IMR-90 (cell line): ENCODE results near the gene NUDCD2. TPM values are rescaled to one million over a fixed set of nuclear protein-coding genes. Genes with fewer than 3 reads are reported as not detected.

Source experiments
- ATAC-seq: fragments of 200-7000 bp; cut with Tn5 transposase; 2 replicates; pipeline ENCODE4 v1.9.1; 2020; ENCODE audit warnings: low read depth, mild to moderate bottlenecking, moderate library complexity
- Bru-seq: library from RNA; stranded (reverse); fragments of 400-500 nt; gene quantifications from one replicate; lab custom pipeline; 2021; lab: Mats Ljungman, UMichigan
- BruChase-seq, 2 experiments: library from RNA; stranded (reverse); fragments of 400-500 nt; gene quantifications; one replicate each; lab custom pipeline; 2021; lab: Mats Ljungman, UMichigan
- BruUV-seq: library from RNA; stranded (reverse); fragments of 400-500 nt; replicated peaks from 2 replicates; lab custom pipeline; 2021; lab: Mats Ljungman, UMichigan
- CTCF ChIA-PET: fragments of 300-600 bp; formaldehyde crosslinking; extraction: SDS; loops from one replicate; lab custom pipeline; 2021; ENCODE audit warnings: antibody characterized with exemption; lab: Yijun Ruan, JAX
- POLR2A ChIA-PET: fragments of 300-600 bp; sonication (Branson Sonifier 250); formaldehyde crosslinking; loops from one replicate; lab custom pipeline; 2022; ENCODE audit warnings: antibody characterized with exemption; ENCODE audit not compliant: unreplicated experiment; lab: Charles Lee
- DNase-seq: peaks from one replicate; pipeline ENCODE4 v3.0.0; 2013
- H2AFZ ChIP-seq: replicated peaks from 2 replicates; pipeline ENCODE3; 2013; ENCODE audit warnings: low read length, mild to moderate bottlenecking; ENCODE audit not compliant: poor library complexity
- H2AK5ac ChIP-seq: 2 replicates; pipeline ENCODE4 v1.6.1; 2013; ENCODE audit warnings: low read depth, low read length, inconsistent platforms
- H2AK9ac ChIP-seq: replicated peaks from 2 replicates; pipeline ENCODE3; 2013; ENCODE audit warnings: mild to moderate bottlenecking, low read depth, low read length, moderate library complexity; ENCODE audit not compliant: poor library complexity
- H2BK120ac ChIP-seq: 2 replicates; pipeline ENCODE4 v1.6.1; 2013; ENCODE audit warnings: low read depth, low read length, inconsistent platforms
- H2BK15ac ChIP-seq: 3 replicates; pipeline ENCODE4 v1.6.1; 2013; ENCODE audit warnings: low read depth, low read length, inconsistent platforms
- H2BK20ac ChIP-seq: 2 replicates; pipeline ENCODE4 v1.6.1; 2013; ENCODE audit warnings: low read depth, mild to moderate bottlenecking, inconsistent platforms, low read length, moderate library complexity
- H2BK5ac ChIP-seq: 2 replicates; pipeline ENCODE4 v1.6.1; 2013; ENCODE audit warnings: mild to moderate bottlenecking, low read depth, low read length, inconsistent platforms; ENCODE audit not compliant: poor library complexity, severe bottlenecking
- H3K14ac ChIP-seq: replicated peaks from 2 replicates; pipeline ENCODE4 v1.6.1; 2013; ENCODE audit warnings: low read depth, low read length, inconsistent platforms
- H3K18ac ChIP-seq: 2 replicates; pipeline ENCODE4 v1.6.1; 2013; ENCODE audit warnings: low read depth, low read length, control low read depth
- H3K23ac ChIP-seq: 2 replicates; pipeline ENCODE4 v1.6.1; 2013; ENCODE audit warnings: low read depth, low read length, inconsistent platforms
- H3K27ac ChIP-seq: 2 replicates; pipeline ENCODE4 v1.5.1; 2013; ENCODE audit warnings: mild to moderate bottlenecking, control low read depth, low read length; ENCODE audit not compliant: insufficient read depth
- H3K27me3 ChIP-seq: 2 replicates; pipeline ENCODE4 v1.6.1; 2013; ENCODE audit warnings: low read length; ENCODE audit not compliant: control insufficient read depth, insufficient read depth
- H3K36me3 ChIP-seq: 2 replicates; pipeline ENCODE4 v1.6.1; 2013; ENCODE audit warnings: low read length, mixed read lengths; ENCODE audit not compliant: control insufficient read depth, insufficient read depth
- H3K4ac ChIP-seq: 2 replicates; pipeline ENCODE4 v1.6.1; 2013; ENCODE audit warnings: low read depth, low read length, inconsistent platforms
- H3K4me1 ChIP-seq: 2 replicates; pipeline ENCODE4 v1.6.1; 2013; ENCODE audit warnings: low read length, mixed read lengths; ENCODE audit not compliant: control insufficient read depth, insufficient read depth
- H3K4me2 ChIP-seq: 2 replicates; pipeline ENCODE4 v1.6.1; 2013; ENCODE audit warnings: low read depth, mild to moderate bottlenecking, control low read depth, low read length, moderate library complexity
- H3K4me3 ChIP-seq: 2 replicates; pipeline ENCODE4 v1.5.1; 2013; ENCODE audit warnings: low read depth, mild to moderate bottlenecking, control low read depth, low read length, moderate library complexity; ENCODE audit not compliant: insufficient read depth
- H3K56ac ChIP-seq: 2 replicates; pipeline ENCODE4 v1.6.1; 2013; ENCODE audit warnings: low read length, inconsistent platforms; ENCODE audit not compliant: insufficient read depth; ENCODE audit errors: extremely low read depth
- H3K79me1 ChIP-seq, 2 experiments: 2 replicates each; pipeline ENCODE4 v1.6.1; 2013; ENCODE audit warnings: low read length in 2 of 2, inconsistent platforms in 1 of 2, low read depth in 1 of 2
- H3K9ac ChIP-seq: 2 replicates; pipeline ENCODE4 v1.6.1; 2013; ENCODE audit warnings: low read depth, low read length, control low read depth
- H3K9me1 ChIP-seq: 2 replicates; pipeline ENCODE4 v1.6.1; 2013; ENCODE audit warnings: low read length, inconsistent platforms; ENCODE audit not compliant: insufficient read depth
- H3K9me3 ChIP-seq: 2 replicates; pipeline ENCODE4 v1.6.1; 2013; ENCODE audit warnings: low read length; ENCODE audit not compliant: control insufficient read depth, insufficient read depth
- H4K20me1 ChIP-seq: 2 replicates; pipeline ENCODE4 v1.6.1; 2013; ENCODE audit warnings: low read length, inconsistent platforms; ENCODE audit not compliant: insufficient read depth
- H4K5ac ChIP-seq: 2 replicates; pipeline ENCODE4 v1.6.1; 2013; ENCODE audit warnings: mild to moderate bottlenecking, low read depth, low read length, control low read depth
- H4K8ac ChIP-seq, 2 experiments: 2 replicates each; pipeline ENCODE4 v1.6.1; 2013; ENCODE audit warnings: low read depth in 2 of 2, low read length in 2 of 2, control low read depth in 1 of 2, inconsistent platforms in 1 of 2
- H4K91ac ChIP-seq: 2 replicates; pipeline ENCODE4 v1.6.1; 2013; ENCODE audit warnings: low read depth, low read length, inconsistent platforms; ENCODE audit not compliant: insufficient read depth
- BHLHE40 ChIP-seq: fragments of 150-350 bp; IDR thresholded peaks from 2 replicates; pipeline ENCODE4 v1.6.1; 2016; ENCODE audit warnings: mild to moderate bottlenecking, low read depth, low read length
- CEBPB ChIP-seq: IDR thresholded peaks from 2 replicates; pipeline ENCODE4 v1.6.1; 2012; ENCODE audit warnings: low read depth, low read length, improper control_type of control experiment
- CHD1 ChIP-seq: IDR thresholded peaks from 2 replicates; pipeline ENCODE4 v1.6.1; 2012; ENCODE audit warnings: low read depth, low read length, improper control_type of control experiment
- CTCF ChIP-seq: conservative IDR thresholded peaks from 2 replicates; pipeline ENCODE4 v1.5.1; 2012; ENCODE audit warnings: mild to moderate bottlenecking, low read depth, low read length, improper control_type of control experiment
- MAFK ChIP-seq: IDR thresholded peaks from 2 replicates; pipeline ENCODE4 v1.6.1; 2012; ENCODE audit warnings: low read depth, low read length, improper control_type of control experiment
- MAZ ChIP-seq: IDR thresholded peaks from 2 replicates; pipeline ENCODE4 v1.6.1; 2012; ENCODE audit warnings: low read depth, mild to moderate bottlenecking, low read length, improper control_type of control experiment, moderate library complexity, borderline replicate concordance
- MXI1 ChIP-seq: IDR thresholded peaks from 2 replicates; pipeline ENCODE4 v1.6.1; 2012; ENCODE audit warnings: low read depth, mild to moderate bottlenecking, low read length, moderate library complexity, borderline replicate concordance
- NFE2L2 ChIP-seq: fragments of 150-350 bp; IDR thresholded peaks from 2 replicates; pipeline ENCODE4 v1.6.1; 2016; ENCODE audit warnings: low read depth, mild to moderate bottlenecking, low read length
- POLR2A ChIP-seq: IDR thresholded peaks from 2 replicates; pipeline ENCODE4 v1.6.1; 2012; ENCODE audit warnings: mild to moderate bottlenecking, low read depth, low read length
- RAD21 ChIP-seq: IDR thresholded peaks from 2 replicates; pipeline ENCODE4 v1.6.1; 2012; ENCODE audit warnings: low read length, improper control_type of control experiment
- RFX5 ChIP-seq: IDR thresholded peaks from 2 replicates; pipeline ENCODE4 v1.8.0; 2012; ENCODE audit warnings: low read depth, mild to moderate bottlenecking, low read length, moderate library complexity
- USF2 ChIP-seq: fragments of 150-350 bp; IDR thresholded peaks from 2 replicates; pipeline ENCODE4 v1.6.1; 2017; ENCODE audit warnings: mild to moderate bottlenecking, antibody characterized with exemption, low read length, low read depth
- WGBS, 2 experiments: methylation state at CpG; one replicate each; pipeline versions ENCODE4 v1.1.5 to v1.1.7; 2013; ENCODE audit warnings: missing lambda C conversion rate in 2 of 2; ENCODE audit not compliant: insufficient read length in 1 of 2; ENCODE audit errors: extremely low coverage in 2 of 2; 5-methylcytosine and 5-hydroxymethylcytosine counted together
- dilution Hi-C: fragments of 300-500 bp; cut with HindIII; formaldehyde crosslinking; loops from one replicate; pipeline ENCODE4 v1.14.3; 2018; ENCODE audit warnings: low sequenced_read_pairs; ENCODE audit not compliant: unreplicated experiment
- in situ Hi-C: fragments of 300-500 bp; cut with MboI; formaldehyde crosslinking; loops from 3 replicates; pipeline ENCODE4 v1.14.3; 2019; ENCODE audit warnings: low sequenced_read_pairs, inconsistent platforms, mixed read lengths
- intact Hi-C: fragments of 100-400 bp; cut with micrococcal nuclease; formaldehyde crosslinking; loops from 2 replicates; pipeline ENCODE4 v1.10.0; 2022
- long read RNA-seq: library from polyadenylated mRNA; unstranded; transcript quantifications from one replicate; pipeline ENCODE4 v2.0.0, GENCODE V29; 2021; ENCODE audit not compliant: unreplicated experiment
- polyA plus RNA-seq, 3 experiments: library from polyadenylated mRNA; depleted of rRNA; stranded (reverse); fragments of >200 nt; gene quantifications; 2 replicates each; pipeline ENCODE4 v1.2.3, GENCODE V29; 2012; ENCODE audit warnings: low replicate concordance in 1 of 3
- total RNA-seq: library from RNA; depleted of rRNA; stranded (reverse); fragments of >200 nt; gene quantifications from 2 replicates; pipeline ENCODE4 v1.2.3, GENCODE V29; 2012; rRNA removed

Gene NUDCD2
- 3.0 and 4.2 TPM in 2 replicates for total RNA-seq
- 3.1 and 3.5 TPM in 2 replicates for polyA plus RNA-seq (2012; rRNA removed)
- 1.1 TPM in 2 replicates for polyA plus RNA-seq (2012; cell fraction: cytosol; rRNA removed)
- polyA plus RNA-seq (2012; cell fraction: nucleus; rRNA removed; ENCODE audit: low replicate concordance): 0.58 and 4.5 TPM in 2 replicates
- Bru-seq, nascent RNA: percentile 44 among the genes with signal in this experiment
- percentile 50 among the genes with signal in this experiment for BruChase-seq, experiment 1, labeled RNA remaining after a 6-hour chase
- percentile 46 among the genes with signal in this experiment for BruChase-seq, experiment 2, labeled RNA remaining after a 2-hour chase
- long read RNA-seq, full-length matches to known transcripts: 15 of 17 reads
- long read RNA-seq, partial matches to known transcripts: 1 of 17 reads
- long read RNA-seq, other reads (novel, unspliced or antisense): 1 of 17 reads

GRCh38 chr5:163459819-163460561, at the start of gene NUDCD2:
NUDCD2 (minus strand) TSS chr5:163460102; CDS start chr5:163460050, 52 bp downstream.
- Histone ChIP-seq H4K5ac (peak within 1 kb of the TSS; percentile 95), H3K4me1 (no peaks in the 10 kb centered on the region), H3K56ac (peak within 1 kb of the TSS; percentile 99), H2AK9ac (peak within 1 kb of the TSS; percentile 75), H2BK5ac (peak within 1 kb of the TSS; percentile 94), H3K4me3 (peak within 1 kb of the TSS; percentile 65), H3K27ac (peak within 1 kb of the TSS; percentile 89), H3K14ac (peak within 1 kb of the TSS; percentile 96), H3K18ac (peak within 1 kb of the TSS; percentile 95), H3K4ac (peak within 1 kb of the TSS; percentile 98), H4K20me1 (no peaks in the 10 kb centered on the region), H2AFZ (peak within 1 kb of the TSS; percentile 89), H3K9ac (peak within 1 kb of the TSS; percentile 90), H3K27me3 (no peaks in the 10 kb centered on the region), H3K23ac (peak within 1 kb of the TSS; percentile 97), H3K4me2 (peak within 1 kb of the TSS; percentile 96), H2BK120ac (peak within 1 kb of the TSS; percentile 84), H2BK15ac (peak within 1 kb of the TSS; percentile 89; the same call in 2 of the 3 replicates), H4K91ac (peak within 1 kb of the TSS; percentile 95), H3K79me1 (peaks cover 15 to 19% of the 10 kb centered on the region in 2 experiments; a peak in 3 of 4 replicates), H4K8ac (peak within 1 kb of the TSS; percentile 70 to 99), H2BK20ac (peak within 1 kb of the TSS; percentile 48; the same call in 1 of the 2 replicates), H2AK5ac (peak within 1 kb of the TSS; percentile 76), H3K9me3 (no peaks in the 10 kb centered on the region), H3K36me3 (peaks cover 3% of the 10 kb centered on the region; the same call in 1 of the 2 replicates), H3K9me1 (no peaks in the 10 kb centered on the region)
- ChIA-PET POLR2A (interaction anchor here (0.5 to 0.9 kb wide), 6 partner anchors 15 to 317 kb away, joined by 3 to 4 read pairs (median 3); no protein-coding TSS in a partner anchor), CTCF (interaction anchor here (0.7 kb wide), 1 partner anchor 23 kb away, joined by 3 read pairs; no protein-coding TSS in a partner anchor)
- dilution Hi-C loops: no loop called here
- in situ Hi-C loops: no loop called here
- intact Hi-C loops: loop anchor here (1.0 kb wide), 1 partner anchor 44 kb away; no protein-coding TSS in a partner anchor
- 1% methylated on average over 35 of the region's 59 CpGs; no CpG with 5 or more reads in 1 of the 2 experiments for WGBS, 2 experiments
- DNase-seq (peak; percentile 99), ATAC-seq (peak; percentile 90)
- no TSS peak for BruUV-seq
- TF ChIP-seq MXI1 (peak; percentile 78; the same call in 1 of the 2 replicates), CHD1 (no peak), USF2 (peak; percentile 5; the same call in 1 of the 2 replicates), BHLHE40 (0 out of 2 replicates have a peak, but pooled peaks have one; percentile 6), NFE2L2 (no peak), CTCF (peak; percentile 28), CEBPB (peak; percentile 71), RFX5 (no peak), RAD21 (no peak), MAZ (no peak), POLR2A (peak; percentile 82), MAFK (no peak)
